ENCODE results near the gene UTP18. TPM values are rescaled to one million over a fixed set of nuclear protein-coding genes. Genes with fewer than 3 reads are reported as not detected.
"Not testable (repeated sequence)": the region's sequence is repeated elsewhere in the genome, so short reads cannot be mapped to it uniquely, and the experiment has no call there.

UTP18 gene
- polyA plus RNA-seq, 1 donor: 37.0 TPM

GRCh38 chr17:51257150-51258081, 2.9 kb upstream of the UTP18 start:
- Histone ChIP-seq H3K27me3 (ENCODE audit: control insufficient read depth, insufficient read depth, low read length) (no peaks in the 10 kb centered on the region), H3K36me3 (ENCODE audit: control insufficient read depth, insufficient read depth, low read length) (peaks cover 11% of the 10 kb centered on the region), H3K27ac (ENCODE audit: low read length) (no peak overlapping the region), H3K9me3 (ENCODE audit: control insufficient read depth, low read depth, low read length) (no peaks in the 10 kb centered on the region), H3K4me3 (ENCODE audit: low read length) (no peak overlapping the region), H3K4me1 (ENCODE audit: control insufficient read depth, insufficient read depth, low read length) (peaks cover 13% of the 10 kb centered on the region)
- WGBS (ENCODE audit: insufficient coverage, low lambda C conversion rate): 92% methylated on average over 2 of the region's 3 CpGs
- DNase-seq: no peak

GRCh38 chr17:51258756-51259563, 1.4 kb upstream of the UTP18 start:
- H3K4me1 ChIP-seq (ENCODE audit: control insufficient read depth, insufficient read depth, low read length): peaks cover 13% of the 10 kb centered on the region
- WGBS (ENCODE audit: insufficient coverage, low lambda C conversion rate): 0% methylated on average over 2 of the region's 18 CpGs
- H3K27ac ChIP-seq (ENCODE audit: low read length): peak overlapping the region; percentile 100

GRCh38 chr17:51259564-51260236, 646 bp upstream of the UTP18 start, which contains the start of gene MBTD1:
Gene MBTD1 (minus strand): TSS chr17:51260049. CDS start chr17:51225161, 34,888 bp downstream.
- peak within 1 kb of the TSS; percentile 100 for H3K27ac ChIP-seq (ENCODE audit: low read length)
- peak in 1 of 2 donors; percentile 97 for DNase-seq
- H3K9me3 ChIP-seq (ENCODE audit: control insufficient read depth, low read depth, low read length): no peaks in the 10 kb centered on the region
- H3K4me1 ChIP-seq (ENCODE audit: control insufficient read depth, insufficient read depth, low read length): peaks cover 13% of the 10 kb centered on the region
- peak within 1 kb of the TSS; percentile 92 for H3K4me3 ChIP-seq (ENCODE audit: low read length)
- WGBS (ENCODE audit: insufficient coverage, low lambda C conversion rate): 0% methylated on average over 5 of the region's 42 CpGs
- H3K27me3 ChIP-seq (ENCODE audit: control insufficient read depth, insufficient read depth, low read length): no peaks in the 10 kb centered on the region
- H3K36me3 ChIP-seq (ENCODE audit: control insufficient read depth, insufficient read depth, low read length): peaks cover 19% of the 10 kb centered on the region

More at GRCh38 chr17:51258756-51259563, 1.4 kb upstream of the UTP18 start:
- DNase-seq: peak; percentile 18 to 42
- no peaks in the 10 kb centered on the region for H3K9me3 ChIP-seq (ENCODE audit: control insufficient read depth, low read depth, low read length)
- peaks cover 17% of the 10 kb centered on the region for H3K36me3 ChIP-seq (ENCODE audit: control insufficient read depth, insufficient read depth, low read length)
- H3K27me3 ChIP-seq (ENCODE audit: control insufficient read depth, insufficient read depth, low read length): no peaks in the 10 kb centered on the region
- H3K4me3 ChIP-seq (ENCODE audit: low read length): peak overlapping the region; percentile 92

- Histone ChIP-seq H3K27me3 (ENCODE audit: control insufficient read depth, insufficient read depth, low read length) (no peaks in the 10 kb centered on the region), H3K36me3 (ENCODE audit: control insufficient read depth, insufficient read depth, low read length) (peaks cover 22% of the 10 kb centered on the region), H3K4me1 (ENCODE audit: control insufficient read depth, insufficient read depth, low read length) (peaks cover 13% of the 10 kb centered on the region), H3K4me3 (ENCODE audit: low read length) (peak overlapping the region; percentile 92), H3K27ac (ENCODE audit: low read length) (peak overlapping the region; percentile 100), H3K9me3 (ENCODE audit: control insufficient read depth, low read depth, low read length) (no peaks in the 10 kb centered on the region)
- WGBS (ENCODE audit: insufficient coverage, low lambda C conversion rate): 19% methylated on average over 3 of the region's 42 CpGs
- DNase-seq: peak in 1 of 2 donors; percentile 39
These were observed 948 bp downstream of the UTP18 start for GRCh38 chr17:51261024-51261963.

- DNase-seq: no peak
- 80% methylated on average over 2 of the region's 3 CpGs for WGBS (ENCODE audit: insufficient coverage, low lambda C conversion rate)
- Histone ChIP-seq H3K4me1 (ENCODE audit: control insufficient read depth, insufficient read depth, low read length) (peaks cover 9% of the 10 kb centered on the region), H3K27me3 (ENCODE audit: control insufficient read depth, insufficient read depth, low read length) (no peaks in the 10 kb centered on the region), H3K27ac (ENCODE audit: low read length) (no peak overlapping the region), H3K4me3 (ENCODE audit: low read length) (no peak overlapping the region), H3K9me3 (ENCODE audit: control insufficient read depth, low read depth, low read length) (no peaks in the 10 kb centered on the region), H3K36me3 (ENCODE audit: control insufficient read depth, insufficient read depth, low read length) (peaks cover 30% of the 10 kb centered on the region)
These were observed 2.7 kb downstream of the UTP18 start for GRCh38 chr17:51263006-51263405.

- not testable (repeated sequence) for DNase-seq; H3K4me3 ChIP-seq (ENCODE audit: low read length); H3K4me1 ChIP-seq (ENCODE audit: control insufficient read depth, insufficient read depth, low read length); H3K27me3 ChIP-seq (ENCODE audit: control insufficient read depth, insufficient read depth, low read length); H3K9me3 ChIP-seq (ENCODE audit: control insufficient read depth, low read depth, low read length); H3K27ac ChIP-seq (ENCODE audit: low read length)
- WGBS (ENCODE audit: insufficient coverage, low lambda C conversion rate): no CpG with 5 or more reads among the region's 4 CpGs
- peaks cover 40% of the 10 kb centered on the region for H3K36me3 ChIP-seq (ENCODE audit: control insufficient read depth, insufficient read depth, low read length)
These were observed 4.1 kb downstream of the UTP18 start for GRCh38 chr17:51264466-51264865.

- no peak overlapping the region for H3K4me3 ChIP-seq (ENCODE audit: low read length)
- no peaks in the 10 kb centered on the region for H3K27me3 ChIP-seq (ENCODE audit: control insufficient read depth, insufficient read depth, low read length)
- DNase-seq: no peak
- WGBS (ENCODE audit: insufficient coverage, low lambda C conversion rate): 96% methylated on average over 3 of the region's 6 CpGs
- no peaks in the 10 kb centered on the region for H3K9me3 ChIP-seq (ENCODE audit: control insufficient read depth, low read depth, low read length)
- H3K36me3 ChIP-seq (ENCODE audit: control insufficient read depth, insufficient read depth, low read length): peaks cover 65% of the 10 kb centered on the region
- H3K4me1 ChIP-seq (ENCODE audit: control insufficient read depth, insufficient read depth, low read length): no peaks in the 10 kb centered on the region
- H3K27ac ChIP-seq (ENCODE audit: low read length): no peak overlapping the region
These were observed 9.6 kb downstream of the UTP18 start for GRCh38 chr17:51269991-51270390.

GRCh38 chr17:51270636-51271035, 10.3 kb downstream of the UTP18 start:
- no peak for DNase-seq
- Histone ChIP-seq H3K9me3 (ENCODE audit: control insufficient read depth, low read depth, low read length) (no peaks in the 10 kb centered on the region), H3K27me3 (ENCODE audit: control insufficient read depth, insufficient read depth, low read length) (no peaks in the 10 kb centered on the region), H3K4me1 (ENCODE audit: control insufficient read depth, insufficient read depth, low read length) (no peaks in the 10 kb centered on the region), H3K4me3 (ENCODE audit: low read length) (no peak overlapping the region), H3K27ac (ENCODE audit: low read length) (no peak overlapping the region), H3K36me3 (ENCODE audit: control insufficient read depth, insufficient read depth, low read length) (peaks cover 65% of the 10 kb centered on the region)
- WGBS (ENCODE audit: insufficient coverage, low lambda C conversion rate): 20% methylated on average over 1 of the region's 1 CpG

- H3K27me3 ChIP-seq (ENCODE audit: control insufficient read depth, insufficient read depth, low read length): no peaks in the 10 kb centered on the region
- H3K9me3 ChIP-seq (ENCODE audit: control insufficient read depth, low read depth, low read length): no peaks in the 10 kb centered on the region
- no CpG with 5 or more reads among the region's 1 CpG for WGBS (ENCODE audit: insufficient coverage, low lambda C conversion rate)
- DNase-seq: no peak
- no peak overlapping the region for H3K4me3 ChIP-seq (ENCODE audit: low read length)
- no peaks in the 10 kb centered on the region for H3K4me1 ChIP-seq (ENCODE audit: control insufficient read depth, insufficient read depth, low read length)
- no peak overlapping the region for H3K27ac ChIP-seq (ENCODE audit: low read length)
- peaks cover 71% of the 10 kb centered on the region for H3K36me3 ChIP-seq (ENCODE audit: control insufficient read depth, insufficient read depth, low read length)
These were observed 12.5 kb downstream of the UTP18 start for GRCh38 chr17:51272812-51273211.

Measured in large intestine (tissue), 3 donors.